HG03558 (cell line): ENCODE data around the gene WDR49.

Source experiments
- ATAC-seq: cut with Tn5 transposase; IDR thresholded peaks from one replicate; pipeline ENCODE4 v1.9.1; 2021; ENCODE audit warnings: moderate number of reproducible peaks; ENCODE audit not compliant: unreplicated experiment; ENCODE audit errors: extremely low read depth

Gene WDR49

DNA sequence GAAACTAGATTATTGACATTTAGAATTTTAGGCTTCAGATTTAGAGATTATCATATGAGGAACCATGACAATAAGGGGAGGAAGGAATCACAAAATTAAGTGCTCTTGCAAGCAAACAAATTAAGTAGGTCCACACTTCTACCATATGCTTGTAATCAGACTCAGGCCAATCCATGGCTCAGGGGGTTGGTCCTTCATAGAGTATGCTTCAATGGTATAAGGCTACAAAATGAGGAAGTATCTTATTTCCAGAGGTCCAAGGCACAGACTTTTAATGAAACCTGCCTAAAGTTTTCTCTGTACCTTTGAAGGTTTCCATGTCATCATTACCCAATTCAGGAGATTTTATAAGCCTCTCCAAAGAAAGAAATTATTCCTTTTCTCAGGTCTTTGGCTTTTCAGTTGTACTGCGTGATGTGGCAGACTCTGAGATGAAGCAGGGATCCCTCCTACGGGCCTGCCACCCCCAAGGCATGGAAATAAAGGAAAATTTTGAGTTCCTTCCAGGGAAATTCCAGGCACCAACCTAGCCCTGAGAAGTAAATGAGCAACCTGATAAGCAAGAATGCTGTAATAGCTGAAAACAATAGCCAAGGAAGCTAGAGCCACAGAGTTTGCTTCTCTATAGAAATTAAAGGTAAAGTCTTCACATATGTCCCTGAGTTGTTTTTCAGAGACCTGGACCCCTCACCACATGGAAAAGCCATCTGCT, 216.2 kb downstream of the WDR49 start:
- ATAC-seq = no peak
